PC-3 (cell line): ENCODE results near the gene RAD23A. TPM values are rescaled to one million over a fixed set of nuclear protein-coding genes. Genes with fewer than 3 reads are reported as not detected.

Experiments
- ATAC-seq: fragments of 200-7000 bp; cut with Tn5 transposase; 2 replicates; pipeline ENCODE4 v1.9.1; 2020; ENCODE audit warnings: mild to moderate bottlenecking, moderate library complexity
- BruUV-seq: library from RNA; stranded (reverse); fragments of 400-500 nt; replicated peaks from 2 replicates; lab custom pipeline; 2021; lab: Mats Ljungman, UMichigan
- CTCF ChIA-PET: fragments of 300-600 bp; sonication (Branson Sonifier 250); formaldehyde crosslinking; loops from one replicate; lab custom pipeline; 2022; ENCODE audit warnings: antibody characterized with exemption; lab: Charles Lee
- POLR2A ChIA-PET: fragments of 300-600 bp; sonication (Branson Sonifier 250); formaldehyde crosslinking; loops from one replicate; lab custom pipeline; 2022; ENCODE audit warnings: antibody characterized with exemption; ENCODE audit not compliant: unreplicated experiment; lab: Charles Lee
- DNase-seq: peaks from one replicate; pipeline ENCODE4 v3.0.0-alpha.2; 2015
- H2AFZ ChIP-seq: fragments of 300-600 bp; sonication (generic); 2 replicates; pipeline ENCODE4 v1.6.0; 2016; ENCODE audit warnings: antibody characterized with exemption, low read length
- H3F3A ChIP-seq: fragments of 300-600 bp; sonication (generic); one replicate; pipeline ENCODE4 v1.6.0; 2017; ENCODE audit warnings: antibody characterized with exemption, low read length, control low read depth, mild to moderate bottlenecking; ENCODE audit not compliant: unreplicated experiment
- H3K27ac ChIP-seq: fragments of 300-600 bp; sonication (generic); 2 replicates; pipeline ENCODE4 v1.5.1; 2016; ENCODE audit warnings: mild to moderate bottlenecking, low read length
- H3K27me3 ChIP-seq: fragments of 300-600 bp; sonication (generic); 2 replicates; pipeline ENCODE4 v1.6.1; 2016; ENCODE audit warnings: low read length, mixed read lengths
- H3K36me3 ChIP-seq: fragments of 300-600 bp; sonication (generic); 2 replicates; pipeline ENCODE4 v1.6.1; 2016; ENCODE audit warnings: low read depth, mixed run types, low read length, mixed read lengths
- H3K4me1 ChIP-seq: fragments of 300-600 bp; sonication (generic); 2 replicates; pipeline ENCODE4 v1.5.1; 2016; ENCODE audit warnings: low read length; ENCODE audit not compliant: insufficient read depth
- H3K4me2 ChIP-seq: fragments of 300-600 bp; sonication (generic); 2 replicates; pipeline ENCODE4 v1.6.0; 2016; ENCODE audit warnings: low read length
- H3K4me3 ChIP-seq: fragments of 300-600 bp; sonication (generic); 2 replicates; pipeline ENCODE4 v1.5.1; 2016; ENCODE audit warnings: mild to moderate bottlenecking, low read length, mixed read lengths
- H3K79me2 ChIP-seq: fragments of 300-600 bp; sonication (generic); 2 replicates; pipeline ENCODE4 v1.6.1; 2017; ENCODE audit warnings: low read length, mixed read lengths
- H3K9ac ChIP-seq: fragments of 300-600 bp; sonication (generic); 2 replicates; pipeline ENCODE4 v1.6.0; 2016; ENCODE audit warnings: mild to moderate bottlenecking, low read length
- H3K9me2 ChIP-seq: fragments of 300-600 bp; sonication (generic); replicated peaks from 2 replicates; pipeline ENCODE4 v1.6.1; 2016; ENCODE audit warnings: mixed run types, low read length, mixed read lengths
- H3K9me3 ChIP-seq: fragments of 300-600 bp; sonication (generic); 2 replicates; pipeline ENCODE4 v1.6.1; 2016; ENCODE audit warnings: low read length, mixed read lengths
- H4K20me1 ChIP-seq: fragments of 300-600 bp; sonication (generic); 2 replicates; pipeline ENCODE4 v1.6.1; 2016; ENCODE audit warnings: low read length, mixed read lengths
- EZH2 ChIP-seq: fragments of 300-600 bp; sonication (generic); IDR thresholded peaks from one replicate; pipeline ENCODE4 v1.6.1; 2017; ENCODE audit warnings: antibody characterized with exemption, mild to moderate bottlenecking, low read length; ENCODE audit not compliant: unreplicated experiment
- EZH2phosphoT487 ChIP-seq: fragments of 300-600 bp; sonication (generic); IDR thresholded peaks from 2 replicates; pipeline ENCODE4 v1.6.1; 2018; ENCODE audit warnings: mild to moderate bottlenecking, antibody characterized with exemption, low read length, borderline replicate concordance
- intact Hi-C: fragments of 100-400 bp; cut with micrococcal nuclease; formaldehyde crosslinking; loops from 2 replicates; pipeline ENCODE4 v1.9.0; 2023
- total RNA-seq: library from RNA; depleted of rRNA; stranded (reverse); fragments of >200 nt; gene quantifications from 2 replicates; pipeline ENCODE4 v1.2.3, GENCODE V29; 2014
- TF ChIP-seq, protein P1 (sequence below): fragments of 300-600 bp; sonication (generic); conservative IDR thresholded peaks from 2 replicates; pipeline ENCODE4 v1.5.1; 2017; ENCODE audit warnings: antibody characterized with exemption, low read depth, mild to moderate bottlenecking, low read length

RAD23A gene
- total RNA-seq, 1 experiment from 2014 or later: 418 TPM

DNA sequence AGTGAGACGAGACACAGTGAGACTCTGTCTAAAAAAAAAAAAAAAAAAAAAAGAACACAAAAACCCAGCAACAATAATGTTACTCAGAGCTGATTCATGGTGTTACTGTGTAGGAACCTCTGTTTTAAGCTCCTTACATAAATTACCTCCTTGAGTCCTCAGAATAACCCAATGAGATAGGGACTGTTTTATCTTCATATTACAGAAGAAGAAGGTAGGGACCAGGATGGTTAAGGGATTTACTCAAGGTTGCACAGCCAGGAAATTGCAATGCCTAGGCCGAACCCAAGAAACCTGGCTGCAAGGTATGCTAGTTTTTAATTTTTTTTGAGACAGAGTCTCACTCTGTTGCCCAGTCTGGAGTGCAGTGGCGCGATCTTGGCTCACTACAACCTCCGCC, 22.2 kb downstream of the RAD23A start:
- no peaks in the 10 kb centered on the region for H3K9me3 ChIP-seq
- H3F3A ChIP-seq: no peaks in the 10 kb centered on the region
- H3K27me3 ChIP-seq: no peaks in the 10 kb centered on the region
- H2AFZ ChIP-seq: no peak overlapping the region
- H3K4me3 ChIP-seq: no peak overlapping the region
- CTCF ChIA-PET: interaction anchor here (0.6 to 1.7 kb wide), 8 partner anchors 10 to 1014 kb away, joined by 3 to 11 read pairs (median 6); no protein-coding TSS in a partner anchor
- no peaks in the 10 kb centered on the region for H3K9me2 ChIP-seq
- no TSS peak for BruUV-seq
- DNase-seq (peak; percentile 50), ATAC-seq (no peak)
- H4K20me1 ChIP-seq: no peaks in the 10 kb centered on the region
- H3K4me2 ChIP-seq: no peak overlapping the region
- intact Hi-C loops: no loop called here
- H3K79me2 ChIP-seq: no peaks in the 10 kb centered on the region
- no peaks in the 10 kb centered on the region for H3K36me3 ChIP-seq
- H3K27ac ChIP-seq: no peak overlapping the region
- POLR2A ChIA-PET: interaction anchor here (0.6 to 0.7 kb wide), 2 partner anchors 108 to 589 kb away, joined by 6 to 10 read pairs; no protein-coding TSS in a partner anchor
- no peak for TF ChIP-seq EZH2phosphoT487
- TF ChIP-seq, protein P1, sequence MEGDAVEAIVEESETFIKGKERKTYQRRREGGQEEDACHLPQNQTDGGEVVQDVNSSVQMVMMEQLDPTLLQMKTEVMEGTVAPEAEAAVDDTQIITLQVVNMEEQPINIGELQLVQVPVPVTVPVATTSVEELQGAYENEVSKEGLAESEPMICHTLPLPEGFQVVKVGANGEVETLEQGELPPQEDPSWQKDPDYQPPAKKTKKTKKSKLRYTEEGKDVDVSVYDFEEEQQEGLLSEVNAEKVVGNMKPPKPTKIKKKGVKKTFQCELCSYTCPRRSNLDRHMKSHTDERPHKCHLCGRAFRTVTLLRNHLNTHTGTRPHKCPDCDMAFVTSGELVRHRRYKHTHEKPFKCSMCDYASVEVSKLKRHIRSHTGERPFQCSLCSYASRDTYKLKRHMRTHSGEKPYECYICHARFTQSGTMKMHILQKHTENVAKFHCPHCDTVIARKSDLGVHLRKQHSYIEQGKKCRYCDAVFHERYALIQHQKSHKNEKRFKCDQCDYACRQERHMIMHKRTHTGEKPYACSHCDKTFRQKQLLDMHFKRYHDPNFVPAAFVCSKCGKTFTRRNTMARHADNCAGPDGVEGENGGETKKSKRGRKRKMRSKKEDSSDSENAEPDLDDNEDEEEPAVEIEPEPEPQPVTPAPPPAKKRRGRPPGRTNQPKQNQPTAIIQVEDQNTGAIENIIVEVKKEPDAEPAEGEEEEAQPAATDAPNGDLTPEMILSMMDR: no peak
- no peak for TF ChIP-seq EZH2
- H3K4me1 ChIP-seq: peaks cover 3% of the 10 kb centered on the region; the same call in 1 of the 2 replicates
- H3K9ac ChIP-seq: no peak overlapping the region

DNA sequence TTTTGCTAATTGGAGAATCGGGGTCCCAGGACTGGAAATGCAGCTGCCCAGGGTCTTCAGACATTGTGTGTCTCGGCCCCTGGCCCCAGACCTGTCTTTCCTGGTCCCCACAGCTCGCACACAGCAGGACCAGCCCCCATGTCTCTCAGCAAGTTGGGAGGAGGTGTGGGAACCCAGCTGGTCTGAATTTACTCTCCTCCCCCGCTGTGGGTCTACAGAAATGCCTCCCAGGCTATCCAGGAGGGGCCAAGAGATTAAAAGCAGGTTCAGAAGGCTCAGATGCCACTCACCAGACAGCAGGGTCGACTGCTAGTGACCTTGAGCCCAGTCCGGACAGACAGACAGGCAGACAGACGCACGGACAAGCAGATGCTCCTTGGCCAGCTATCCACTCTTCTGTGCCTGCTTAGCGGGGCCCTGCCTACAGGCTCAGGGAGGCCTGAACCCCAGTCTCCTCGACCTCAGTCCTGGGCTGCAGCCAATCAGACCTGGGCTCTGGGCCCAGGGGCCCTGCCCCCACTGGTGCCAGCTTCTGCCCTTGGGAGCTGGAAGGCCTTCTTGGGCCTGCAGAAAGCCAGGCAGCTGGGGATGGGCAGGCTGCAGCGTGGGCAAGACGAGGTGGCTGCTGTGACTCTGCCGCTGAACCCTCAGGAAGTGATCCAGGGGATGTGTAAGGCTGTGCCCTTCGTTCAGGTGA, 23.8 kb downstream of the RAD23A start, which contains the start of gene DAND5:
Gene DAND5, plus strand, starts transcription at position 285 of the 697 bp plus-strand sequence. Its CDS starts 85 bp downstream, at position 370.
- ATAC-seq (no peak), DNase-seq (no peak)
- BruUV-seq: no TSS peak
- Histone ChIP-seq H4K20me1 (no peaks in the 10 kb centered on the region), H3K79me2 (no peaks in the 10 kb centered on the region), H3K4me2 (no peak within 1 kb of the TSS), H3K4me1 (peaks cover 3% of the 10 kb centered on the region; the same call in 1 of the 2 replicates), H3K27ac (no peak within 1 kb of the TSS), H3K36me3 (no peaks in the 10 kb centered on the region), H3K4me3 (no peak within 1 kb of the TSS), H3K27me3 (no peaks in the 10 kb centered on the region), H3K9me3 (no peaks in the 10 kb centered on the region), H3F3A (no peaks in the 10 kb centered on the region), H3K9me2 (no peaks in the 10 kb centered on the region), H3K9ac (no peak within 1 kb of the TSS), H2AFZ (no peak within 1 kb of the TSS)
- TF ChIP-seq EZH2phosphoT487: no peak
- TF ChIP-seq EZH2: no peak
- TF ChIP-seq, protein P1: no peak
- ChIA-PET CTCF (no interaction called here), POLR2A (no interaction called here)
- intact Hi-C loops: no loop called here
